Mesenchymal stem cell (in vitro differentiated cells and primary cell): ENCODE results near the gene ESX1.

Experiments
- DNase-seq: peaks from one replicate; pipeline ENCODE4 v3.0.0-alpha.2; 2013
- H2AFZ ChIP-seq: one replicate; pipeline ENCODE4 v1.6.1; 2013; ENCODE audit warnings: low read depth, mild to moderate bottlenecking, control low read depth, inconsistent platforms, low read length, moderate library complexity
- H2AK5ac ChIP-seq: 2 replicates; pipeline ENCODE4 v1.6.1; 2013; ENCODE audit warnings: low read length, moderate library complexity, mild to moderate bottlenecking, inconsistent platforms; ENCODE audit not compliant: severe bottlenecking
- H2BK120ac ChIP-seq: one replicate; pipeline ENCODE4 v1.6.1; 2013; ENCODE audit warnings: low read depth, mild to moderate bottlenecking, inconsistent platforms, low read length, moderate library complexity
- H2BK12ac ChIP-seq, 2 experiments: one replicate each; pipeline ENCODE4 v1.6.1; 2013; ENCODE audit warnings: inconsistent platforms in 2 of 2, low read length in 2 of 2, mild to moderate bottlenecking in 2 of 2, moderate library complexity in 2 of 2, control low read depth in 1 of 2
- H2BK15ac ChIP-seq: one replicate; pipeline ENCODE4 v1.6.1; 2013; ENCODE audit warnings: mild to moderate bottlenecking, low read depth, inconsistent platforms; ENCODE audit not compliant: poor library complexity, severe bottlenecking
- H2BK5ac ChIP-seq: 2 replicates; pipeline ENCODE4 v1.6.1; 2013; ENCODE audit warnings: low read depth, mild to moderate bottlenecking, low read length, control low read depth, inconsistent platforms; ENCODE audit not compliant: poor library complexity, severe bottlenecking
- H3K14ac ChIP-seq, 2 experiments: one replicate each; pipeline ENCODE4 v1.6.1; 2013; ENCODE audit warnings: inconsistent platforms in 2 of 2, low read length in 2 of 2, control low read depth in 1 of 2, mild to moderate bottlenecking in 1 of 2, moderate library complexity in 1 of 2
- H3K18ac ChIP-seq, 2 experiments: one replicate each; pipeline ENCODE4 v1.6.1; 2013; ENCODE audit warnings: inconsistent platforms in 2 of 2, low read length in 2 of 2, control low read depth in 1 of 2, low read depth in 1 of 2, mild to moderate bottlenecking in 1 of 2
- H3K23ac ChIP-seq, 2 experiments: one replicate each; pipeline ENCODE4 v1.6.1; 2013; ENCODE audit warnings: inconsistent platforms in 2 of 2, low read length in 2 of 2, mild to moderate bottlenecking in 2 of 2, moderate library complexity in 2 of 2, control low read depth in 1 of 2
- H3K27ac ChIP-seq: 2 replicates; pipeline ENCODE4 v1.5.1; 2013; ENCODE audit warnings: mild to moderate bottlenecking, moderate library complexity, low read length, control low read depth, inconsistent platforms; ENCODE audit not compliant: poor library complexity, severe bottlenecking
- H3K27me3 ChIP-seq, 2 experiments: 2 replicates each; pipeline versions ENCODE4 v1.6.1 to v1.7.0; 2013; ENCODE audit warnings: low read length in 2 of 2, mild to moderate bottlenecking in 2 of 2, moderate library complexity in 2 of 2, control low read depth in 1 of 2, inconsistent platforms in 1 of 2; ENCODE audit not compliant: control insufficient read depth in 1 of 2, insufficient read depth in 1 of 2
- H3K36me3 ChIP-seq, 2 experiments: 2 replicates each; pipeline versions ENCODE4 v1.6.1 to v1.7.0; 2013; ENCODE audit warnings: low read length in 2 of 2, control low read depth in 1 of 2, inconsistent platforms in 1 of 2, low read depth in 1 of 2, mild to moderate bottlenecking in 1 of 2; ENCODE audit not compliant: insufficient read depth in 2 of 2, control insufficient read depth in 1 of 2
- H3K4ac ChIP-seq, 2 experiments: one replicate each; pipeline ENCODE4 v1.6.1; 2013; ENCODE audit warnings: inconsistent platforms in 2 of 2, low read length in 2 of 2, mild to moderate bottlenecking in 2 of 2, moderate library complexity in 2 of 2, control low read depth in 1 of 2, low read depth in 1 of 2
- H3K4me1 ChIP-seq: 2 replicates; pipeline ENCODE4 v1.6.1; 2013; ENCODE audit warnings: low read depth, low read length, control low read depth; ENCODE audit not compliant: control insufficient read depth, insufficient read depth
- H3K4me2 ChIP-seq: 2 replicates; pipeline ENCODE4 v1.6.1; 2013; ENCODE audit warnings: low read length, mild to moderate bottlenecking, inconsistent platforms; ENCODE audit not compliant: poor library complexity, severe bottlenecking
- H3K4me3 ChIP-seq, 2 experiments: 2 replicates each; pipeline versions ENCODE4 v1.5.1 to v1.7.0; 2013; ENCODE audit warnings: low read length in 2 of 2, mild to moderate bottlenecking in 2 of 2, control low read depth in 1 of 2, low read depth in 1 of 2; ENCODE audit not compliant: insufficient read depth in 1 of 2
- H3K79me1 ChIP-seq: replicated peaks from 2 replicates; pipeline ENCODE4 v1.6.1; 2013; ENCODE audit warnings: mild to moderate bottlenecking, control low read depth, low read length, inconsistent platforms; ENCODE audit not compliant: poor library complexity, severe bottlenecking
- H3K9ac ChIP-seq: 2 replicates; pipeline ENCODE4 v1.7.0; 2013; ENCODE audit warnings: mild to moderate bottlenecking, low read length, moderate library complexity
- H3K9me3 ChIP-seq: 2 replicates; pipeline ENCODE4 v1.7.0; 2013; ENCODE audit warnings: mild to moderate bottlenecking, low read length; ENCODE audit not compliant: control insufficient read depth
- H4K8ac ChIP-seq: one replicate; pipeline ENCODE4 v1.6.1; 2013; ENCODE audit warnings: inconsistent platforms, mild to moderate bottlenecking, low read length, moderate library complexity
- H4K91ac ChIP-seq: one replicate; pipeline ENCODE4 v1.6.1; 2013; ENCODE audit warnings: mild to moderate bottlenecking, low read length, inconsistent platforms
- WGBS: methylation state at CpG from one replicate; pipeline ENCODE4 v1.1.7; 2013; ENCODE audit warnings: mixed read lengths; 5-methylcytosine and 5-hydroxymethylcytosine counted together

The ESX1 gene

DNA sequence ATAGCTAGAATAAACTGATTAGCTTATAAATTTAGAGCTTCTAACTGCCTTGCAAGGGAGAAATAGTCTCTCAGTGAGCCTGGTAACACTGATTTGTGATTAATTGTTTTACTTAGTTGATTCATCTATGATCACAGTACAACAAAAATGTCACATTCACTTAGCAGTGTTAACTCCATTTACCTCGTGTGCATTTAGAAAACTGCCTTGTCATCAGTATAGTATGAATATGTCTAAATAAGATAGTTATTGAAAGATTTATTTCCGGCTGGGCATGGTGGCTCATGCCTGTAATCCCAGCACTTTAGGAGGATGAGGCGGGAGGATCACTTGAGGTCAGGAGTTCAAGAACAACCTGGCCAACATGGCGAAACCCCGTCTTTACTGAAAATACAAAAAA, 49.2 kb downstream of the ESX1 start:
- no peak overlapping the region for H3K9ac ChIP-seq
- no peak overlapping the region for H3K14ac ChIP-seq
- H3K9me3 ChIP-seq: no peaks in the 10 kb centered on the region
- no peak overlapping the region for H3K27ac ChIP-seq
- H4K91ac ChIP-seq: no peak overlapping the region
- DNase-seq: no peak
- no peaks in the 10 kb centered on the region for H3K79me1 ChIP-seq
- no peak overlapping the region for H3K4me2 ChIP-seq
- no peak overlapping the region for H2BK120ac ChIP-seq
- H4K8ac ChIP-seq: no peak overlapping the region
- no peak overlapping the region for H2BK15ac ChIP-seq
- H3K36me3 ChIP-seq: peaks cover 0 to 4% of the 10 kb centered on the region in 2 experiments
- H3K4ac ChIP-seq: no peak overlapping the region
- H2AK5ac ChIP-seq: no peak overlapping the region
- H2AFZ ChIP-seq: no peak overlapping the region
- H2BK5ac ChIP-seq: no peak overlapping the region
- peaks cover 0 to 7% of the 10 kb centered on the region in 2 experiments for H3K27me3 ChIP-seq
- no peak overlapping the region for H3K4me3 ChIP-seq
- H3K4me1 ChIP-seq: no peaks in the 10 kb centered on the region
- WGBS: 94% methylated on average over 4 of the region's 5 CpGs
- H3K23ac ChIP-seq: no peak overlapping the region
- no peak overlapping the region for H3K18ac ChIP-seq
- no peak overlapping the region for H2BK12ac ChIP-seq
